Measurements from ENCODE around the gene BANP.
"Not testable (repeated sequence)": the region's sequence is repeated elsewhere in the genome, so short reads cannot be mapped to it uniquely, and the experiment has no call there.

BANP gene

GRCh38 chr16:88016964-88017363, 65.7 kb downstream of the BANP start:
- H3K4me1 ChIP-seq (ENCODE audit: control insufficient read depth, insufficient read depth, low read length, unreplicated experiment), result peaks cover 13% of the 10 kb centered on the region
- no peaks in the 10 kb centered on the region for H3K27me3 ChIP-seq (ENCODE audit: insufficient read depth, low read length)
- H3K27ac ChIP-seq (ENCODE audit: low read depth, low read length), result no peak overlapping the region
- H3K79me2 ChIP-seq (ENCODE audit: control insufficient read depth, insufficient read depth, low read length, unreplicated experiment), result no peaks in the 10 kb centered on the region
- H3K36me3 ChIP-seq (ENCODE audit: insufficient read depth, low read length), result no peaks in the 10 kb centered on the region
- no peak overlapping the region for H2AFZ ChIP-seq (ENCODE audit: low read length, unreplicated experiment)
- H3K4me3 ChIP-seq (ENCODE audit: low read depth, low read length), result no peak overlapping the region

- no peak overlapping the region for H2AFZ ChIP-seq (ENCODE audit: low read length, unreplicated experiment)
- H3K4me1 ChIP-seq (ENCODE audit: control insufficient read depth, insufficient read depth, low read length, unreplicated experiment), result peaks cover 13% of the 10 kb centered on the region
- no peaks in the 10 kb centered on the region for H3K36me3 ChIP-seq (ENCODE audit: insufficient read depth, low read length)
- H3K4me3 ChIP-seq (ENCODE audit: low read depth, low read length), result no peak overlapping the region
- no peak overlapping the region for H3K27ac ChIP-seq (ENCODE audit: low read depth, low read length)
- H3K79me2 ChIP-seq (ENCODE audit: control insufficient read depth, insufficient read depth, low read length, unreplicated experiment), result no peaks in the 10 kb centered on the region
- H3K27me3 ChIP-seq (ENCODE audit: insufficient read depth, low read length), result no peaks in the 10 kb centered on the region
Observed at GRCh38 chr16:88017587-88018101, 66.4 kb downstream of the BANP start.

DNA sequence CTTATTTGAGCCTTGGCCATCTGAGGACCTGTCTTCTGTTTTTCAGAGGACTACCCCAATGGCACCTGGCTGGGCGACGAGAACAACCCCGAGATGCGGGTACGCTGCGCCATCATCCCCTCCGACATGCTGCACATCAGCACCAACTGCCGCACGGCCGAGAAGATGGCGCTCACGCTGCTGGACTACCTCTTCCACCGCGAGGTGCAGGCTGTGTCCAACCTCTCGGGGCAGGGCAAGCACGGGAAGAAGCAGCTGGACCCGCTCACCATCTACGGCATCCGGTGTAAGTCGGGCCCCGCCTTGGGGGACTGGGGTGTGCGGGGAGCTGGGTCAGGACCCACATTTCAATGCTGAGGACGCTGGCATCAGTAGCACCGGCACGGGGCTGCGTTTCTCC, 67.1 kb downstream of the BANP start:
- not testable (repeated sequence) for H3K4me3 ChIP-seq (ENCODE audit: low read depth, low read length); H3K36me3 ChIP-seq (ENCODE audit: insufficient read depth, low read length); H2AFZ ChIP-seq (ENCODE audit: low read length, unreplicated experiment); H3K27ac ChIP-seq (ENCODE audit: low read depth, low read length); H3K79me2 ChIP-seq (ENCODE audit: control insufficient read depth, insufficient read depth, low read length, unreplicated experiment); H3K27me3 ChIP-seq (ENCODE audit: insufficient read depth, low read length)
- peaks cover 13% of the 10 kb centered on the region for H3K4me1 ChIP-seq (ENCODE audit: control insufficient read depth, insufficient read depth, low read length, unreplicated experiment)

GRCh38 chr16:88019041-88019820, 68.0 kb downstream of the BANP start:
- not testable (repeated sequence) for H3K27ac ChIP-seq (ENCODE audit: low read depth, low read length); H3K4me1 ChIP-seq (ENCODE audit: control insufficient read depth, insufficient read depth, low read length, unreplicated experiment); H3K4me3 ChIP-seq (ENCODE audit: low read depth, low read length); H3K79me2 ChIP-seq (ENCODE audit: control insufficient read depth, insufficient read depth, low read length, unreplicated experiment); H3K27me3 ChIP-seq (ENCODE audit: insufficient read depth, low read length); H3K36me3 ChIP-seq (ENCODE audit: insufficient read depth, low read length); H2AFZ ChIP-seq (ENCODE audit: low read length, unreplicated experiment)

GRCh38 chr16:88019821-88020515, 68.7 kb downstream of the BANP start:
- Histone ChIP-seq H3K36me3 (ENCODE audit: insufficient read depth, low read length) (no peaks in the 10 kb centered on the region), H3K27ac (ENCODE audit: low read depth, low read length) (no peak overlapping the region), H3K27me3 (ENCODE audit: insufficient read depth, low read length) (no peaks in the 10 kb centered on the region), H3K79me2 (ENCODE audit: control insufficient read depth, insufficient read depth, low read length, unreplicated experiment) (no peaks in the 10 kb centered on the region), H3K4me1 (ENCODE audit: control insufficient read depth, insufficient read depth, low read length, unreplicated experiment) (peaks cover 10% of the 10 kb centered on the region), H3K4me3 (ENCODE audit: low read depth, low read length) (no peak overlapping the region), H2AFZ (ENCODE audit: low read length, unreplicated experiment) (no peak overlapping the region)

- peaks cover 14% of the 10 kb centered on the region for H3K4me1 ChIP-seq (ENCODE audit: control insufficient read depth, insufficient read depth, low read length, unreplicated experiment)
- H3K27me3 ChIP-seq (ENCODE audit: insufficient read depth, low read length), result no peaks in the 10 kb centered on the region
- no peak overlapping the region for H3K27ac ChIP-seq (ENCODE audit: low read depth, low read length)
- H2AFZ ChIP-seq (ENCODE audit: low read length, unreplicated experiment), result no peak overlapping the region
- H3K79me2 ChIP-seq (ENCODE audit: control insufficient read depth, insufficient read depth, low read length, unreplicated experiment), result no peaks in the 10 kb centered on the region
- H3K36me3 ChIP-seq (ENCODE audit: insufficient read depth, low read length), result no peaks in the 10 kb centered on the region
- no peak overlapping the region for H3K4me3 ChIP-seq (ENCODE audit: low read depth, low read length)
Observed at GRCh38 chr16:88020516-88020885, 69.3 kb downstream of the BANP start.

DNA sequence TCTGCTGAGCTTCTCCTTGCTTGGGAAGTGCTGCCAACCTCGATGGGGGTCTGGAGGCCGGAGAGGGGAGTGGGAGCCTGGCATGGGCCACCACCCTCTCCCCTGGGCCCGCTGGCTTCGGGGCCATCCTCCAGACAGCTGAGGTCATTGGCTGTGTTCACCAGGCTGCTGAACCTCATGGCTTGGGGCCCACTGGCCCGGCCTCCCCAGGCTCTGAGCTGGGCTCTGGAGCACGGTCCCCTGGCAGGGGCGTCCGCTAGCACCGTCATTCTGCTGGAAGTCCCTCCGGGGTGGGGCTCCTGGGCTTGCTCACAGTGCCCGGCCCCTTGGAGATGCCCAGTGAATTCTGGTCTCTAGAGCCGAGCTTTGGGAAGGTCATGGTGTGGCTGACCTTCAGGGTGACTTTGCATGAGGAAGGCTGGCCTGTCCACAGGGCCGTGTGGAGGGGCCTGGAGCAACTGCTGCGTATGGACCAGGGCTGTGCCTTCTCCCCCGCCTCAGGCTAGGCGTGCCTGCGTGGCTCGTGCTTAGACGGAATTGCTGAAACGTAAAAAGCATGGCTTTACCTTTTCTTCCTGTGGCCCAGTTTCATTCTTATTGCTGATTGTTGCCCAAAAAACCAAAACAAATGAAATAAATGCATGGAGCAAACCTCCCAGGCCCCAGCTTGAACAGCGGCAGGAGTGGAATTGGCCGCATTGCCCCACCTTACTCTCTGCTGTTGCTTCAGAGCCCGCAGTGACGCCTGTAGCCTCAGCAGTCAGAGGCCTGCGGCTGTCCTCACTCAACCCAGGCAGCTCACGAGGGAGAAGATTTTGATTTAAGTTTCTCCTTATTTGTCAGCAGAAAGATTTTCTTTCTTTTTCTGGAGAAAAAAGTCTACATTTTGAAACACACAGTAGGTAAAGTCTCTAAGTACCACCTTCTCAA, 70.1 kb downstream of the BANP start:
- not testable (repeated sequence) for H3K27me3 ChIP-seq (ENCODE audit: insufficient read depth, low read length); H3K4me3 ChIP-seq (ENCODE audit: low read depth, low read length); H3K27ac ChIP-seq (ENCODE audit: low read depth, low read length); H2AFZ ChIP-seq (ENCODE audit: low read length, unreplicated experiment); H3K36me3 ChIP-seq (ENCODE audit: insufficient read depth, low read length); H3K79me2 ChIP-seq (ENCODE audit: control insufficient read depth, insufficient read depth, low read length, unreplicated experiment)
- peaks cover 16% of the 10 kb centered on the region for H3K4me1 ChIP-seq (ENCODE audit: control insufficient read depth, insufficient read depth, low read length, unreplicated experiment)

GRCh38 chr16:88022076-88023042, 71.1 kb downstream of the BANP start:
- H3K4me3 ChIP-seq (ENCODE audit: low read depth, low read length), result no peak overlapping the region
- H3K27me3 ChIP-seq (ENCODE audit: insufficient read depth, low read length), result no peaks in the 10 kb centered on the region
- H2AFZ ChIP-seq (ENCODE audit: low read length, unreplicated experiment), result no peak overlapping the region
- no peaks in the 10 kb centered on the region for H3K36me3 ChIP-seq (ENCODE audit: insufficient read depth, low read length)
- peaks cover 16% of the 10 kb centered on the region for H3K4me1 ChIP-seq (ENCODE audit: control insufficient read depth, insufficient read depth, low read length, unreplicated experiment)
- H3K27ac ChIP-seq (ENCODE audit: low read depth, low read length), result no peak overlapping the region
- H3K79me2 ChIP-seq (ENCODE audit: control insufficient read depth, insufficient read depth, low read length, unreplicated experiment), result no peaks in the 10 kb centered on the region

DNA sequence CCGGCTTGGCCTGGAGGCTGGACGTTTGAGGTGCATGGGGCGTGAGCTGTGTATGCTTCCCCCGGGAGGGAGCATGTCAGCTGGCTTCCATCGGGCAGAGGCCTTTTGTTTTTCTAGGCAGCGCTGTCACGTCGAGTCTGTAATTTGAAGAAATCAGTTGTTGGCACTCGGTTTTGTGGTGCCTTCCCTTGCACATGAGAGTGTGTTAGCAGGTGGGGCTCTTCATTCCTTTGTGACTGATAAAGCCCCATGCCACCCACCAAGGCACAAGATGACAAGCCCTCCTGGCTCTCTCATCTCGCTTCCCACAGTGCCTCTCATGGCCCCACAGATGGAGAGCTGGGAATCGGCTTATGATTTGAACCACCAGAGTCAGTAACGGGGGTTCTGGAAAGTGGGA, 72.1 kb downstream of the BANP start:
- Histone ChIP-seq H3K4me3 (ENCODE audit: low read depth, low read length) (no peak overlapping the region), H3K79me2 (ENCODE audit: control insufficient read depth, insufficient read depth, low read length, unreplicated experiment) (no peaks in the 10 kb centered on the region), H3K27me3 (ENCODE audit: insufficient read depth, low read length) (no peaks in the 10 kb centered on the region), H3K4me1 (ENCODE audit: control insufficient read depth, insufficient read depth, low read length, unreplicated experiment) (peaks cover 16% of the 10 kb centered on the region), H3K36me3 (ENCODE audit: insufficient read depth, low read length) (no peaks in the 10 kb centered on the region), H2AFZ (ENCODE audit: low read length, unreplicated experiment) (no peak overlapping the region), H3K27ac (ENCODE audit: low read depth, low read length) (no peak overlapping the region)

- Histone ChIP-seq H3K79me2 (ENCODE audit: control insufficient read depth, insufficient read depth, low read length, unreplicated experiment) (no peaks in the 10 kb centered on the region), H3K27ac (ENCODE audit: low read depth, low read length) (no peak overlapping the region), H3K36me3 (ENCODE audit: insufficient read depth, low read length) (no peaks in the 10 kb centered on the region), H3K4me3 (ENCODE audit: low read depth, low read length) (no peak overlapping the region), H2AFZ (ENCODE audit: low read length, unreplicated experiment) (no peak overlapping the region), H3K27me3 (ENCODE audit: insufficient read depth, low read length) (no peaks in the 10 kb centered on the region), H3K4me1 (ENCODE audit: control insufficient read depth, insufficient read depth, low read length, unreplicated experiment) (peaks cover 16% of the 10 kb centered on the region)
Observed at GRCh38 chr16:88023786-88024185, 72.6 kb downstream of the BANP start.
